ENCODE results near the gene ZFAND3. TPM values are rescaled to one million over a fixed set of nuclear protein-coding genes. Genes with fewer than 3 reads are reported as not detected.
A peak's percentile ranks its signal among the peaks of the same experiment; 100 is the strongest.

Gene ZFAND3
- total and polyA plus RNA-seq, 8 donors = 65.9 to 125 (median 118) TPM

DNA sequence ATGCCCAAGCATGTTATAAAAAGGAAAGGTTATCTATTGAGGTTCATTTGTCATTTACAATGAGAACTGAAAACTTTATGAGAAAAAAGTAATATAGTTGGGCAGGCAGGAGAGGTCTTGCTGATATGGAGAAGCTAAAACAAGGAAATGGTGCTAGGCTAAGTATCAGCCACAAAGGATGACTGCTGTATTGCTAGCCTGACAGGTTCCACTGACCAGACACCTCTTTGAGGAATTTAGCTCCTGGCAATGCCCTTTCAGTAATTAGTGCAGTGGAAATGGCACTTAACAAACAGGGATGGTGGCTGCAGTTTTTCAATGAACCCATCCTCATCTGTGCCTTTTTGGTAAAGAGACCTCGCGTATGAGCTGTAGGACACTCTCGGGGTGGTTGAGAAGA is 284.4 kb downstream of the ZFAND3 start:
- Histone ChIP-seq H3K9me3 (no peaks in the 10 kb centered on the region), H3K4me3 (no peak overlapping the region), H3K27me3 (no peaks in the 10 kb centered on the region), H3K4me1 (no peaks in the 10 kb centered on the region), H3K36me3 (no peaks in the 10 kb centered on the region), H3K27ac (no peak overlapping the region)
- intact Hi-C loops (cut with DNase I) = no loop called here
- TF ChIP-seq CTCF (IDR thresholded peaks at IDR 0.05) = no peak
- ATAC-seq (no peak), DNase-seq (no peak)

DNA sequence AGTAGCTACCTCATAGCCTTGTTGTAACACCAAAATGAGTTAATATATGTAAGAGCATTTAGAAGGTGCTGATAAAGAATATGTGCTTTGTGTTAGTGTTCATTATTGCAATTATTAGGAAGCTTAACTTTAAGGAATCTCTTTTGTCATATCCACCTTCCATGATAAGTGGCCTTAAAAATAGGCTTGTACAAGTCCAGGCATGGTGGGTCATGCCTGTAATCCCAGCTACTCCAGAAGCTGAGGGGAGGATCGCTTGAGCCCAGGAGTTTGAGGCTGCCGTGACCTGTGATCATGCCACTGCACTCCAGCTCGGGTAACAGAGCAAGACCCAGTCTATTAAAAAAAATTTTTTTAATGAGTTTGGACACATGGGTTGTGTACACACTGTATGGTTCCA is 285.5 kb downstream of the ZFAND3 start:
- no peak for ATAC-seq
- Histone ChIP-seq H3K4me1 (no peaks in the 10 kb centered on the region), H3K27ac (no peak overlapping the region), H3K4me3 (no peak overlapping the region), H3K27me3 (no peaks in the 10 kb centered on the region), H3K36me3 (no peaks in the 10 kb centered on the region), H3K9me3 (no peaks in the 10 kb centered on the region)
- intact Hi-C loops (cut with DNase I) = no loop called here
- TF ChIP-seq CTCF (IDR thresholded peaks at IDR 0.05) = no peak
- no peak for DNase-seq

- Histone ChIP-seq H3K27ac (no peak overlapping the region), H3K9me3 (no peaks in the 10 kb centered on the region), H3K27me3 (no peaks in the 10 kb centered on the region), H3K36me3 (no peaks in the 10 kb centered on the region), H3K4me3 (no peak overlapping the region), H3K4me1 (no peaks in the 10 kb centered on the region)
- intact Hi-C loops (cut with DNase I) = no loop called here
- DNase-seq = no peak
- no peak for ATAC-seq
- TF ChIP-seq CTCF (IDR thresholded peaks at IDR 0.05) = no peak
Observed at GRCh38 chr6:38107073-38107472, 287.5 kb downstream of the ZFAND3 start.

- ATAC-seq = peak; percentile 71
- intact Hi-C loops (cut with DNase I) = no loop called here
- no peak for DNase-seq
- Histone ChIP-seq H3K27me3 (no peaks in the 10 kb centered on the region), H3K36me3 (no peaks in the 10 kb centered on the region), H3K27ac (no peak overlapping the region), H3K4me1 (no peaks in the 10 kb centered on the region), H3K9me3 (no peaks in the 10 kb centered on the region), H3K4me3 (no peak overlapping the region)
- TF ChIP-seq CTCF (IDR thresholded peaks at IDR 0.05) = no peak
Observed at GRCh38 chr6:38110481-38110971, 291.0 kb downstream of the ZFAND3 start.

GRCh38 chr6:38112181-38112580 is 292.7 kb downstream of the ZFAND3 start:
- Histone ChIP-seq H3K4me3 (no peak overlapping the region), H3K4me1 (no peaks in the 10 kb centered on the region), H3K36me3 (peaks cover 0 to 9% of the 10 kb centered on the region in 2 donors), H3K27ac (no peak overlapping the region), H3K27me3 (no peaks in the 10 kb centered on the region), H3K9me3 (no peaks in the 10 kb centered on the region)
- ATAC-seq (no peak), DNase-seq (no peak)
- intact Hi-C loops (cut with DNase I) = no loop called here
- TF ChIP-seq CTCF (IDR thresholded peaks at IDR 0.05) = no peak
